GM18511 (cell line): ENCODE results near the gene CMTM6.
"Not testable (repeated sequence)": the region's sequence is repeated elsewhere in the genome, so short reads cannot be mapped to it uniquely, and the experiment has no call there.

Source experiments
- ATAC-seq: cut with Tn5 transposase; IDR thresholded peaks from one replicate; pipeline ENCODE4 v1.9.1; 2021; ENCODE audit warnings: mild to moderate bottlenecking, moderate library complexity; ENCODE audit not compliant: unreplicated experiment

Gene CMTM6

GRCh38 chr3:32469151-32469874 lies 33.3 kb downstream of the CMTM6 start:
- ATAC-seq: peak; percentile 29

DNA sequence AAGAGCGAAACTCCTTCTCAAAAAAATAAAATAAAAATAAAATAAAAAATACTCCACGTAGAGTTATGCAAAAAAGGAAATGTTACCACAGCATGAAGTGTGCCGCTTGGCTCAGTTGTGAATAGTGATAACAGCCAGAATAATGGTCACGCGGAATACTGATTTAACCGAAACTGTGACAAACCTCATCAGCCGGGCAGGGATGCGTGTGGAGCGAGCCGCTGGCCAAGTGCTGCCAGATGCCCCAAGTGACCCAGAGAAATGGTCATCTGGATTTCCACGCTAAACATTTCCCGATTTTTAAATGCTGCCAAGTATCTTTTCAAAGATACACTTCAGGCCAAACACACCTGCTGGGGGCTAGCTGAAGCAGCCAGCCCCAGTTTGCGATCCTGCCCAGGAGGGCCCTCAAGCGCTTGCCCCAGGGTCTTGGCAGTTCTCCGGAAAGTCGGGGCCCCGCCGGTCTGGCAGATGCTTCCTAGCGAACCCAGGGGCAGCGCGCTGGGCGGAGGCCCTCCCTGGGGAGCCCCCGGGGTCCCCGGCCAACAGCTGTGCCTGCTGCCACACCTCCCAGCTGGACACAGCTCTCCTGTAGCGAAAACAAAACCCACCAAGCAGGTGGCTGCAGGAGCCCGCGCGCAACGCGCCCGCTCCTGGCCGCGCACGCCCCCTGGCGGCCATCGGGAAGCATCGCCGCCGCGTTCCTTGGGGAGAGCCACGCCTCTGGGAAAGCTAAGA lies 35.1 kb downstream of the CMTM6 start:
- peak; percentile 77 for ATAC-seq

- ATAC-seq: not testable (repeated sequence)
Measured at GRCh38 chr3:32466808-32467207, 35.8 kb downstream of the CMTM6 start.

- not testable (repeated sequence) for ATAC-seq
Measured at GRCh38 chr3:32464726-32465125, 37.9 kb downstream of the CMTM6 start.

DNA sequence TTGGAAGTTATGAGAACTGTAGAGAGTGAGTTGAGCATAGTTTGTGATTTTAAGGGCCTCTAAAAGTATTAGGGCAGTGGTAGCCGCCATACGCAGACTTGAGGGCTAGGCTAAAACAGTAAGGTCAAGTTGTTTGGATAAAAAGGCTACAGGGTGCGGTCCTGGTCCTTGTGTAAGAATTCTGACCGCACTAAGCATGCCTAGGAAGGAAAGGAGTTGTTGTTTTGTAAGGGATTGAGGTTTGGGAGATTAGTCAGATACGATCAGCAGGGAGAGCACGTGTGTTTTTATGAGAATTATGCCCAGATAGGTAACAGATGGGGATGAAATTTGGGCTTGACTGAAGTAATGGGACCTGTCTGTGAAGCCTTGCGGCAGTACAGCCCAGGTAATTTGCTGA lies 39.2 kb downstream of the CMTM6 start:
- not testable (repeated sequence) for ATAC-seq

GRCh38 chr3:32462191-32462986 lies 40.3 kb downstream of the CMTM6 start:
- ATAC-seq: not testable (repeated sequence)

- not testable (repeated sequence) for ATAC-seq
Measured at GRCh38 chr3:32460817-32461496, 41.7 kb downstream of the CMTM6 start.

- ATAC-seq: peak; percentile 92
Measured at GRCh38 chr3:32460031-32460749, 42.5 kb downstream of the CMTM6 start.

- no peak for ATAC-seq
Measured at GRCh38 chr3:32459450-32459849, 43.2 kb downstream of the CMTM6 start.

DNA sequence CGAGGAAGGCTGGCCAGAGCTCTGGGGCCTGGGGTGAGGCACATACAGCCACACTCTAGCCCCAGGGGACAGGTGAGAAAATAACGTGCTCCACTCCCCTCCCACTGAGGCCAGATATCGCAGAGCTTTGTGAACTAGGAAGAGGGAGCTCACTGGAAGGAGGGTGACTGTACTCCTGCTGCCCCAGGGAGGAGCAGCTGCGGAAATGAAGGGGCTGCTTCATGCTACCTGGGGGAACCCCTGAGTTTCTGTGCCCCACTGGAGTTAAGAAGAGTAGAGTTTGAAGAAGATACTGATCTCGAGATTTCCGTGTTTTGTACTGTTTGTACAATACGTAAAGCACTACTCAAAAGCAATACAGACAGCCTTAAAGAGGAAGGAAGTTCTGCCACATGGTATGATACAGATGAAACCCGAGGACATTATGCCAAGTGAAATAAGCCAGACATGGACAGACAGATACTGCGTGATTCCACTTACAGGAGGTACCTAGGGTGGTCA lies 44.6 kb downstream of the CMTM6 start:
- ATAC-seq: peak; percentile 43

DNA sequence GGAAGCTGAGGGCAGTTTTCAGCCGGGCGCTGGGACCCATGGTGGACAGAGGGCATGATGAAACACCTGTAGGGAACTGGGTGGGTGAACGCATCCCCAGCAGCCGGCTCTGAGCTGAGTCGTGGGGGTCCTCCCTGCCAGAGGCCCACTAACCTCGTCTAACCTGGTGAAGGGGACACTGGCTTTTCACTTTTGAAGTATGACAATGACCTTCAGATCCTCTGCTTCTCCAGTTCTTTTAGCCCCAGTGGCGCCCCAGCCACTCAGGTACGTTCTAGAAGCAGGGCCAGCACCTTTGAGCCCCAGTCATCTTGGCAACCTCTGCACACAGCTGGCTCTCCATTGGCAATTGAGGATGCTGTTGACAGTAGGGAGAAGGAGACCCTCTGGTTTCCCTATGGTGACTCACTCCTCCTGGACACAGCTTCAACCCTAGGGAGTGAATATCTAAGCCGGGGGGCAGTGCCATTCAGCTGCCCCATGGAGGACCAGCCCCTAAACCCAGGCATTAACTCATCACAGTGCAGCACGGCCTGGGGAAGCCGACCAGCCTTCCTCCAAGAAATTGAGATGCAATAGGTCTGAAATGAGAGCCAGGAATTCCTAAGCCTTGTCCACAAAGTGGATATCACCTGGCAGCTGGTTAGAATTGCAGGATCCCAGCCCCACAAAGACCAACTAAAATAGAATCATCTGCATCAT lies 46.1 kb downstream of the CMTM6 start:
- no peak for ATAC-seq

DNA sequence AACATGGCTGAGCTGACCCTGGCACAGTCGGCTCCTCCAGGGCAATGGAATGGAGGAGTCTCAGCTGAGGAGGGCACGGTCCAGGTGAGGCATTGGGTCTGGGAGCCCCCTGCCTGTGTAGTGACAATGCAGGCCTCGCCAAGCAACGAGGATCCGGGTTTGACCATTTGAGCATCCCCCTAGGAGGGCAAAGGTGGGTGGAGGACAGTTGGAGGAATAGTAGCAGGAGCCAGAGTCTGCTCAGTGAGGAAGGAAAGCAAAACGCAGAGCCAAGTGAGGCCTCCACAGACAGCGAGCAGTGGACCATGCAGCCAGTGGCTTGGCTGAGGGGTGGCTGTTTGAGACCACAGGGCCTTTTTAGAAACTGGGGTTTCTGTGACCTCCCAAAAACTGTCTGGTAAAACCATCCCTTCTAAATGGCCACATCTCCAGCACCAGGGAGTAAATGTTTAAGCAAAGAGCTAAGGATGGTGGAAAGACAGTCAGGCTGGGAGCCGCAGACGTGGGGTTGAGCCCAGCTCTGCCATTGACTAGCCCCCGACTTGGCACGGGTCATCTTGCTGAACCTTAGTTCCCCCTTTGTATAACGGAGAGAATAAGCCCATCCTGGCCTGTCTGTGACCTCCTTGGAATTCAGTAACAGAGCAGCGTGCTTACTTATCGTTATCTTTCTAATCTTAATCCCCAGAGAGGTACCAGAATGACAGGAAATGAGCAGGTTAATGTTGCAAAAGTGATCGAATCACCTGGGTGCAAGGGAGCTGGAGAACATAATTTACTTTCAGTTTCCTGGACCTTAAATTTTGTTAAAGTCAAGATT lies 46.8 kb downstream of the CMTM6 start:
- ATAC-seq: no peak

DNA sequence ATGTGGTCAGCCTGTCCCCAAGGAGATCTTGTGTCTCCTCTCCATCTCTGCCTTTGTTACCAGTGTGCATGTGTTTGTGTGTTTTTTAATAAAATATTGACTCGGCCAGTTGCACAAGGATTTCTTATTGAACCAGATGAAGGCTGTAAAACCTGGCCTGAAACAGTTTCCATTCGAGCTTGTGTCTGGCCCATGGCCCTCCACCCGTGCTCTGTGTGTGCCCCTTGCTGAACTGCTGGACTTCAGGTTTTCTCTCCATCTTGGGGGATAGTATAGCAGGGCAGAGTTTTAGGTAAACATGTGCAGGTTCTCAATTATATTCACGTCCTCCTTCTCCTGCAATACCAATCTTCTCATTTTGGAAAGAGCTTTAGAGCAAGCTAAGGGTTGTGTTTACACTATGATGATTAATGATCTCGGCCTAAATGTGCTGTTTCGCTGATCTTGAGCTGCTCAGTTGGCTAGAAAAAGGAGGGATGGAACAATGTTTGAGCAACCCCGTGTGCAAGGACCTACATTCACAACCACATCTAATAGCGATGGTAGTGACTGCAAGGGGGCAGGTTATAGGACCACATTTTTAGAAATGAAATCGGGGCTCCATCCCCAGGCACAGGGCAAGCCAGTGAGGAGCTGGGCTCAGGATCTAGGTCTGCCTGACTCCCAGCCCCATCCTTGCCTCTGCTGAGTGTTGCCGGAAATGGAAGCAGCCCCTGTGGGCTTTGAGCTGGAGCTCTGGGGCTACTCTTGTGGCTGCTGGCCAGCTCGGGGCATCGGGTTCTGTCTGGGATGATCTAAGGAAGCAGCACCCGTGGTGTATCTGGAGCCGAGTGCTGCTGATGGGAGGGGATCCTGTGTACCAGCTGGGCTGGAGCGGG lies 47.7 kb downstream of the CMTM6 start:
- ATAC-seq: no peak

- ATAC-seq: no peak
Measured at GRCh38 chr3:32454111-32454510, 48.5 kb downstream of the CMTM6 start.

- no peak for ATAC-seq
Measured at GRCh38 chr3:32453346-32453745, 49.3 kb downstream of the CMTM6 start.

- ATAC-seq: no peak
Measured at GRCh38 chr3:32452009-32452408, 50.6 kb downstream of the CMTM6 start.

DNA sequence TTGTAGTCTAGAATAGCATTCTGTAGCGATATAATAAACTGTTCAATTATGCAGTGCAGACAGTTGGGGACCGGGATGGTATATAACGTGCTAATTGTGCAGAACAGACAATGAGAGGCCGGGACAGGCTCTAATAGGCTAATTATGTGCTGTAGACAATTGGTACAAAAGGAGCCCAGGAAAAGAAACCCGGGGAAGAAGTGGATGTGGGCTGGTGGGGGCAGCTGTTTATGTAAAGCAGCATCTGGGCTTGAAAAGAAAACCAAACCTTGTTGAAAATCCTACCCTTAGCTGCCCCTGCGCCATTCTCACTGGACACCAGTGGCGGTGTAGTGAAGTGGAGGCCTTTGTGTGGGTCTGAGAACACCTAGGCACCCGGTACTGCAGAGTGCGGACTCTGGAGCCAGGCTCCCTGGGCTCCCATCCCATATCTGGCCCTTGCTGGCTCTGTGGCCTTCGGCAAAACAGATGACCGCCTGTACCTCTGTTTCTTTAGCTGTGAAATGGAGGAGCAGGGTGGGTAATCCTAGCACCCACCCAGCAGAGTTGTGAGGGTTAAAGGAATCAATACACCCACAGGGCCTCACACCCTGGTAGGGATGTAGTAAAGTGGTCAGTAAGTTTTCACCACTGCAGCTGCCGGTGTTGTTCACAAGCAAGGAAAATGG lies 51.5 kb downstream of the CMTM6 start:
- ATAC-seq: no peak
